ENCODE results near the gene KNDC1.

GRCh38 chr10:133203652-133204195 is 43.7 kb downstream of the KNDC1 start:
- TF ChIP-seq CTCF (IDR thresholded peaks at IDR 0.05), result no peak
- no peak for TF ChIP-seq POLR2A (IDR thresholded peaks at IDR 0.05)
